B cell (primary cell): ENCODE measurements around the gene FBXO11. TPM values are rescaled to one million over a fixed set of nuclear protein-coding genes. Genes with fewer than 3 reads are reported as not detected.

ENCODE experiments used
- ATAC-seq: fragments of 200-7000 bp; cut with Tn5 transposase; one replicate; pipeline ENCODE4 v1.10.0; 2021; ENCODE audit warnings: low read depth, mild to moderate bottlenecking, moderate number of reproducible peaks, moderate library complexity
- CTCF ChIA-PET: fragments of 350-600 bp; sonication (Branson Sonifier 250); formaldehyde crosslinking; loops from one replicate; lab custom pipeline; 2021; ENCODE audit warnings: antibody characterized with exemption, inconsistent platforms; lab: Charles Lee
- POLR2A ChIA-PET: fragments of 350-600 bp; sonication (Branson Sonifier 250); formaldehyde crosslinking; loops from one replicate; lab custom pipeline; 2021; ENCODE audit warnings: antibody characterized with exemption; lab: Charles Lee
- DNase-seq: peaks from one replicate; pipeline ENCODE4 v3.0.0; 2013
- H2AFZ ChIP-seq: 2 replicates; pipeline ENCODE4 v1.6.1; 2012; ENCODE audit warnings: mild to moderate bottlenecking, low read depth, low read length; ENCODE audit not compliant: insufficient read depth, poor library complexity, severe bottlenecking
- H3K27ac ChIP-seq, 2 donors: 1 replicate in 1 of 2; 2 replicates in 1 of 2; pipeline ENCODE4 v1.5.1; 2012 to 2013; ENCODE audit warnings: low read length in 2 of 2, mild to moderate bottlenecking in 2 of 2, moderate library complexity in 1 of 2
- H3K27me3 ChIP-seq, 4 experiments: fragments of 200-600 bp in 1 of 4; sonication (generic) in 1 of 4; replicated peaks in 1 of 4; 1 replicate in 2 of 4; 2 replicates in 2 of 4; pipeline versions ENCODE4 v1.6.1 to v1.7.0; 2013 to 2016; ENCODE audit warnings: low read length in 3 of 4, mild to moderate bottlenecking in 2 of 4, mixed read lengths in 1 of 4, moderate library complexity in 1 of 4; ENCODE audit not compliant: insufficient read depth in 4 of 4, control insufficient read depth in 3 of 4; ENCODE audit errors: control extremely low read depth in 1 of 4
- H3K36me3 ChIP-seq, 2 experiments: replicated peaks in 1 of 2; 1 replicate in 1 of 2; 2 replicates in 1 of 2; pipeline versions ENCODE4 v1.6.1 to v1.7.1; 2013; ENCODE audit warnings: low read length in 1 of 2; ENCODE audit not compliant: insufficient read depth in 2 of 2, control insufficient read depth in 1 of 2; ENCODE audit errors: control extremely low read depth in 1 of 2, extremely low read depth in 1 of 2
- H3K4me1 ChIP-seq, 2 donors: fragments of 200-600 bp in 1 of 2; sonication (generic) in 1 of 2; 1 replicate in 1 of 2; 2 replicates in 1 of 2; pipeline versions ENCODE4 v1.5.1 to v1.6.1; 2013 to 2017; ENCODE audit warnings: low read length in 2 of 2; ENCODE audit not compliant: control insufficient read depth in 2 of 2, insufficient read depth in 2 of 2
- H3K4me2 ChIP-seq: replicated peaks from 2 replicates; pipeline ENCODE3; 2012; ENCODE audit warnings: mild to moderate bottlenecking, low read depth, low read length; ENCODE audit not compliant: poor library complexity, severe bottlenecking
- H3K4me3 ChIP-seq, 5 experiments: fragments of 200-600 bp in 1 of 5; sonication (generic) in 1 of 5; 1 replicate in 3 of 5; 2 replicates in 2 of 5; pipeline versions ENCODE4 v1.5.1 to v1.7.0; 2011 to 2016; ENCODE audit warnings: low read length in 4 of 5, mild to moderate bottlenecking in 4 of 5, low read depth in 2 of 5, control low read depth in 1 of 5, moderate library complexity in 1 of 5; ENCODE audit not compliant: insufficient read depth in 1 of 5; ENCODE audit errors: control extremely low read depth in 1 of 5, extremely low read depth in 1 of 5
- H3K79me2 ChIP-seq: fragments of 200-600 bp; sonication (generic); one replicate; pipeline ENCODE4 v1.6.0; 2016; ENCODE audit warnings: low read length; ENCODE audit not compliant: control insufficient read depth, insufficient read depth
- H3K9ac ChIP-seq: fragments of 200-600 bp; sonication (generic); 2 replicates; pipeline ENCODE4 v1.6.1; 2017; ENCODE audit warnings: mild to moderate bottlenecking, low read length, moderate library complexity
- H3K9me3 ChIP-seq, 3 donors: one replicate each; pipeline versions ENCODE4 v1.6.1 to v1.7.1; 2013; ENCODE audit warnings: low read length in 2 of 3; ENCODE audit not compliant: control insufficient read depth in 2 of 3, insufficient read depth in 1 of 3; ENCODE audit errors: control extremely low read depth in 1 of 3
- H4K20me1 ChIP-seq: 2 replicates; pipeline ENCODE4 v1.6.0; 2012; ENCODE audit warnings: mild to moderate bottlenecking, low read length; ENCODE audit not compliant: insufficient read depth, control insufficient read depth, poor library complexity, severe bottlenecking
- H3K27ac Mint-ChIP-seq: one replicate; pipeline ENCODE4 v1.8.0; 2021; ENCODE audit warnings: mixed read lengths
- H3K27me3 Mint-ChIP-seq: one replicate; pipeline ENCODE4 v1.8.0; 2021; ENCODE audit warnings: mixed read lengths
- H3K4me1 Mint-ChIP-seq: one replicate; pipeline ENCODE4 v1.8.0; 2021; ENCODE audit warnings: mixed read lengths
- H3K4me3 Mint-ChIP-seq: one replicate; pipeline ENCODE4 v1.8.0; 2021; ENCODE audit warnings: mixed read lengths
- H3K9me3 Mint-ChIP-seq: one replicate; pipeline ENCODE4 v1.8.0; 2022; ENCODE audit warnings: mixed read lengths; ENCODE audit not compliant: insufficient read depth
- CTCF ChIP-seq: fragments of 200-600 bp; IDR thresholded peaks from one replicate; pipeline ENCODE4 v1.8.0; 2022; ENCODE audit warnings: antibody characterized with exemption, mild to moderate bottlenecking
- EZH2 ChIP-seq: IDR thresholded peaks from 2 replicates; pipeline ENCODE4 v1.6.1; 2012; ENCODE audit warnings: borderline replicate concordance, low read depth, mild to moderate bottlenecking, moderate library complexity, low read length; ENCODE audit not compliant: insufficient read depth, poor library complexity, severe bottlenecking
- WGBS: methylation state at CpG from one replicate; pipeline ENCODE4 v1.1.5; 2013; ENCODE audit warnings: missing lambda C conversion rate; ENCODE audit not compliant: insufficient coverage; 5-methylcytosine and 5-hydroxymethylcytosine counted together
- intact Hi-C: fragments of 100-400 bp; cut with micrococcal nuclease; formaldehyde crosslinking; loops from one replicate; pipeline ENCODE4 v1.10.0; 2022
- polyA plus RNA-seq: library from polyadenylated mRNA; depleted of rRNA; stranded (reverse); fragments of >200 nt; gene quantifications from 2 replicates; pipeline ENCODE4 v1.2.3, GENCODE V29; 2012
- total RNA-seq, 2 donors: library from RNA; stranded (reverse); fragments of 120-200 nt in 1 of 2; gene quantifications; 1 replicate in 1 of 2; 2 replicates in 1 of 2; pipeline versions ENCODE4 v1.2.3 to v1.2.4, GENCODE V29; 2013 to 2022

The FBXO11 gene
- total and polyA plus RNA-seq, 2 donors (not counting 1 experiment from before 2014, with no cell fraction given), result 42.6 to 107 TPM

DNA sequence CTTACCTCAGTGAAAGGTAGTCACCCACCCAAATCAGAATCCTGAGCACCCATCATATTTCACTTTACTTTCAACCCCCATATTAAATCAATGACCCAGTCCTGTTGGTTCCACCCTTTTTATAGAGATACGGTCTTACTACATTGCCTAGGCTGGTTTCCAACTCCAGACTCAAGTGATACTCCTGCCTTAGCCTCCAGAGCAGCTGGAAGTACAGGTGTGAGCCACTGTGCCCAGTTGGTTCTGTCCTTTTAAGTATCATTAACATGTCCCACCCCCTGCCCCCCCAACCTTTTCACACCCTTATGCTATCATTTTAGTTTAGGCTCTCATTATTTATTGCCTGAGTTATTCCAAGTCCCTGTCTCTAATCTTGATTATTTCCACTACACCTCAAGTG is 94.6 kb downstream of the FBXO11 start:
- Histone ChIP-seq H3K27me3 (no peaks in the 10 kb centered on the region), H3K9me3 (no peaks in the 10 kb centered on the region), H2AFZ (no peak overlapping the region), H3K4me1 (peaks cover 0 to 7% of the 10 kb centered on the region in 2 donors), H4K20me1 (no peaks in the 10 kb centered on the region), H3K9ac (no peak overlapping the region), H3K27ac (peak overlapping the region in 1 of 2 donors; percentile 28), H3K4me3 (no peak overlapping the region), H3K4me2 (no peak overlapping the region), H3K36me3 (peaks cover 28 to 90% of the 10 kb centered on the region in 2 experiments), H3K79me2 (no peaks in the 10 kb centered on the region)
- Mint-ChIP-seq H3K4me1 (peaks cover 10% of the 10 kb centered on the region), H3K9me3 (no peaks in the 10 kb centered on the region), H3K27me3 (no peaks in the 10 kb centered on the region), H3K27ac (peak overlapping the region; percentile 15), H3K4me3 (no peak overlapping the region)
- 90% methylated on average over 1 of the region's 1 CpG for WGBS
- no peak for ATAC-seq
- ChIA-PET POLR2A (no interaction called here), CTCF (no interaction called here)
- DNase-seq, result no peak
- no peak for TF ChIP-seq CTCF
- TF ChIP-seq EZH2, result no peak
- intact Hi-C loops, result no loop called here

DNA sequence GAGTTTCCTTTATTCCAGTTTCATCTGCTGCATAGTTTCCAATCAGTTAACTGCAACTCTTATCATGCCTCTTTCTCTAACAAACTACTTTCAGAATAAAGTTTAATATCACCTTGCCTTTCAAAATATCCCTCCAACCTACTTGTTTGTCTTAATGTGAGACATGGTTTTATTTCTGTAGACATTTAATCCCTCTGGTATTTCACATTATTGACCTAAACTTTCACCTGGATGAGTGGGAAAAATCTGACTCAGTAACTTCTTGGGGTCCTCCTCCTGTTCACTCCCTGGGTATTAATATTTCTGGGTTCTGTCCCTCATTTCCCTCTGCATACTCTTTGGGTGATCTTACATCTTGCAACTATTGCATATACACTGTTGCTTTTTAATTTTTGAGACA is 95.4 kb downstream of the FBXO11 start:
- H3K9me3 Mint-ChIP-seq, result no peaks in the 10 kb centered on the region
- no peak overlapping the region for H3K27ac Mint-ChIP-seq
- no peaks in the 10 kb centered on the region for H3K27me3 Mint-ChIP-seq
- no peak overlapping the region for H2AFZ ChIP-seq
- H3K27ac ChIP-seq, result peak overlapping the region in 1 of 2 donors; percentile 16
- H3K4me1 ChIP-seq, result peaks cover 0 to 2% of the 10 kb centered on the region in 2 donors
- H3K27me3 ChIP-seq, result no peaks in the 10 kb centered on the region
- H3K4me3 Mint-ChIP-seq, result no peak overlapping the region
- H3K9ac ChIP-seq, result no peak overlapping the region
- peaks cover 3% of the 10 kb centered on the region for H3K4me1 Mint-ChIP-seq
- ATAC-seq (no peak), DNase-seq (no peak)
- no peak overlapping the region for H3K4me2 ChIP-seq
- intact Hi-C loops, result no loop called here
- H4K20me1 ChIP-seq, result no peaks in the 10 kb centered on the region
- ChIA-PET CTCF (no interaction called here), POLR2A (no interaction called here)
- no peak overlapping the region for H3K4me3 ChIP-seq
- peaks cover 35 to 90% of the 10 kb centered on the region in 2 experiments for H3K36me3 ChIP-seq
- no peak for TF ChIP-seq EZH2
- TF ChIP-seq CTCF, result no peak
- no peaks in the 10 kb centered on the region for H3K79me2 ChIP-seq
- no peaks in the 10 kb centered on the region for H3K9me3 ChIP-seq
